Fibroblast of lung (primary cell): Measurements from ENCODE around the gene EIF4A3.

ENCODE experiments used
- EZH2 ChIP-seq: IDR thresholded peaks from 2 replicates; pipeline ENCODE4 v1.5.1; 2012; ENCODE audit warnings: low read length, control low read depth, mild to moderate bottlenecking; ENCODE audit errors: missing control alignments
- TF ChIP-seq, protein P1 (sequence below), 2 donors: IDR thresholded peaks in 1 of 2; conservative IDR thresholded peaks in 1 of 2; 1 replicate in 1 of 2; 2 replicates in 1 of 2; pipeline ENCODE4 v1.5.1; 2011 to 2012; ENCODE audit warnings: low read length in 2 of 2, control low read depth in 1 of 2, inconsistent platforms in 1 of 2, low read depth in 1 of 2, mild to moderate bottlenecking in 1 of 2

DNA sequence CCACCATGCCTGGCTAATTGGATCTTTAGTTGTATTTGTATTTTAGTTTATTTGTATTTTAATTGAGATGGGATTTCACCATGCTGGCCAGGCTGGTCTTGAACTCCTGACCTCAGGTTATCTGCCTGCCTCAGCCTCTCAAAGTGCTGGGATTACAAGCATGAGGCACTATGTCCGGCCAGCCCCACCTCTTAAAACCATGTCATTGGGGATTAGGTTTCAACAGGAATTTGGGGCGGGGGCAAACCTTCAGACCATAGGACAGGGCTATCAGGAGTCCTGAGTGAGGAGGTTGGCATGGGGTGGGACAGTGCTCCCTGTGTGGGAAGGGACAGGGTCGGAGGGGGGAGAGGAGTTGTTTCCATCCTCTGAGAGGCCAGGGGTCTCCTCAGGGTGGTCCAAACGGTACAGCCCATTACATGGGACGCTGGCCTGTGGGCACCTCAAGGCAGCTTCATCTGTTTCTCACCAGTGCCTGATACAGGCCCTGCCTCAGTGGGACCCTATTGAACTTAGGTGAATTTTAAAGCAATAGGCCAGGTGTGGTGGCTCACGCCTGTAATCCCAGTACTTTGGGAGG lies 23.9 kb downstream of the EIF4A3 start:
- TF ChIP-seq, protein P1, sequence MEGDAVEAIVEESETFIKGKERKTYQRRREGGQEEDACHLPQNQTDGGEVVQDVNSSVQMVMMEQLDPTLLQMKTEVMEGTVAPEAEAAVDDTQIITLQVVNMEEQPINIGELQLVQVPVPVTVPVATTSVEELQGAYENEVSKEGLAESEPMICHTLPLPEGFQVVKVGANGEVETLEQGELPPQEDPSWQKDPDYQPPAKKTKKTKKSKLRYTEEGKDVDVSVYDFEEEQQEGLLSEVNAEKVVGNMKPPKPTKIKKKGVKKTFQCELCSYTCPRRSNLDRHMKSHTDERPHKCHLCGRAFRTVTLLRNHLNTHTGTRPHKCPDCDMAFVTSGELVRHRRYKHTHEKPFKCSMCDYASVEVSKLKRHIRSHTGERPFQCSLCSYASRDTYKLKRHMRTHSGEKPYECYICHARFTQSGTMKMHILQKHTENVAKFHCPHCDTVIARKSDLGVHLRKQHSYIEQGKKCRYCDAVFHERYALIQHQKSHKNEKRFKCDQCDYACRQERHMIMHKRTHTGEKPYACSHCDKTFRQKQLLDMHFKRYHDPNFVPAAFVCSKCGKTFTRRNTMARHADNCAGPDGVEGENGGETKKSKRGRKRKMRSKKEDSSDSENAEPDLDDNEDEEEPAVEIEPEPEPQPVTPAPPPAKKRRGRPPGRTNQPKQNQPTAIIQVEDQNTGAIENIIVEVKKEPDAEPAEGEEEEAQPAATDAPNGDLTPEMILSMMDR (conservative IDR thresholded peaks at IDR 0.05 in 1 of 2, IDR thresholded peaks at IDR 0.05 in 1 of 2; ENCODE audit: low read depth in 1 of 2, low read length in 2 of 2) = no peak
- no peak for TF ChIP-seq EZH2
